ENCODE results near the gene COL8A1.

The COL8A1 gene

DNA sequence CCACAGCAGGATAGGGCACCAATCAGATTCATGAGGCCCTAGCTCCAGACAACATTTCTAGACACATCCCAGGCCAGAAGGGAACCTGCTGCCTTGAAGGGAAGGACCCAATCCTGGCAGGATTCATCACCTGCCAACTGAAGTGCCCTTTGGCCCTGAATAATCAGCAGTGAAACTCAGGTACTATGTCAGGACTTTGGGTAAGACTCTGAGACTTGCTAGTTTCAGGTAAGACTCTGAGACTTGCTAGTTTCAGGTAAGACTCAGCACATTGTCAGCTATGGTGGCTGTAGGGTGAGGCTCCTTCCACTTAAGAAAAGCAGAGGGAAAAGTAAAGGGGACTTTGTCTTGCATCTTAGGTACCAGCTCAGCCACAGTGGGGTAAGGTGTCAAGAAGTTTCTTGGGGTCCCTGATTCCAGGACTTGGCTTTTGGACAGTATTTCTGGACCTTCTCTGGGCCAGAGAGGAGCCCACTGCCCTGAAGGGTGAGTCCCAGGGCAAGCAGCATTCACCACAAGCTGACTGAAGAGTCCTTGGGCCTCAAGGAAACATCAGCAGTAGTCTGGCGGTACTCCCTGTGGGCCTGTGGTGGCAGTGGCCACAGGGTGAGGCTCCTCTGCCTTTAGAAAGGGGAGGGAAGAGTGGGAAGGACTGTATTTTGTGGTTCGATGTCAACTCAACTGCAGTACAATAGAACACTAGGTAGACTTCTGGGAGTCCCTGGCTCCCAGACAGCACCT lies 13.7 kb upstream of the COL8A1 start:
- H3K4me3 ChIP-seq: no peak overlapping the region
- H3K4me1 ChIP-seq: peaks cover 12 to 44% (median 38%) of the 10 kb centered on the region in 10 experiments
- H3K27me3 ChIP-seq: no peaks in the 10 kb centered on the region
- H3K9ac ChIP-seq: no peak overlapping the region
- H3K27ac ChIP-seq: no peak overlapping the region; a peak in 1 of 22 replicates
- TF ChIP-seq Cebpa-rat (IDR thresholded peaks at IDR 0.05): no peak
- no peaks in the 10 kb centered on the region for H3K36me3 ChIP-seq
- H4K20me1 ChIP-seq: no peaks in the 10 kb centered on the region
- H3K9me3 ChIP-seq (replicated peaks in 1 of 11): no peaks in the 10 kb centered on the region
- H3K4me2 ChIP-seq: peak overlapping the region; percentile 3 to 76 (median 56); a peak in 18 of 22 replicates

- Histone ChIP-seq H4K20me1 (no peaks in the 10 kb centered on the region), H3K36me3 (no peaks in the 10 kb centered on the region), H3K4me2 (peak overlapping the region in 10 of 11 experiments; percentile 3 to 76 (median 58); a peak in 17 of 22 replicates), H3K4me3 (no peak overlapping the region), H3K27ac (no peak overlapping the region; a peak in 1 of 22 replicates), H3K4me1 (peaks cover 12 to 44% (median 38%) of the 10 kb centered on the region in 10 experiments), H3K9me3 (replicated peaks in 1 of 11) (no peaks in the 10 kb centered on the region), H3K27me3 (no peaks in the 10 kb centered on the region), H3K9ac (no peak overlapping the region)
- TF ChIP-seq Cebpa-rat (IDR thresholded peaks at IDR 0.05): no peak
Observed at GRCh38 chr3:99625237-99625622, 13.2 kb upstream of the COL8A1 start.

DNA sequence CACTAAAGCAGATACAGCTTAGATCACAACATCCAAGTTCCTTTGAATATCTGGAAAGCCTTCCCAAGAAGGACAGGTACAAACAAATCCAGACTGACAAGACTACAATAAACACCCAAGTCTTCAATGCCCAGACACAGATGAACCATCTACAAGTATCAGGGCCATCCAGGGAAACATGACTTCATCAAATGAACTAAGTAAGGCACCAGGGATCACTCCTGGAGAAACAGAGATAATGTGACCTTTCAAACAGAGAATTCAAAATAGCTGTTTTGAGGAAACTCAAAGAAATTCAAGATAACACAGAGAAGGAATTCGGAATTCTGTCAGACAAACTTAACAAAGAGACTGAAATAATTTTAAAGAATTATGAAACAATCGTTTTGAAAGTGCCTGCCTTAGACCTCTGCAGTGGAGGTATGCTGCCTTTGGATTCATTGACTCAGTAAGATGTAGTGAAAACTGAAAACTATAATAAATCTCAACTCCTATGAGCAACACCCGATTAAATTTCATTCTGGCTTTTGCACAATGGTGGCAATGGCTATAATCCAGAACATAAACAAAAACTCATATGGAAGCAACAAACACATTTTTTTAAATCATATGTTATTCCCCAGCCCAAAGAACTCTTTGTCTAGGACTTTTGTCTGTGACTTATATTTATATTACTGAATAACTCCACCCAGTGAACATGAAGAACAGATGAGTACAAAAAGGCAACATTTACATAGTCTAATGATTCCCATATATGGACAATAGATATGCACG lies 12.6 kb upstream of the COL8A1 start:
- TF ChIP-seq Cebpa-rat (IDR thresholded peaks at IDR 0.05): no peak
- Histone ChIP-seq H4K20me1 (no peaks in the 10 kb centered on the region), H3K4me2 (peak overlapping the region in 9 of 11 experiments; percentile 18 to 76 (median 65); a peak in 15 of 22 replicates), H3K4me1 (peaks cover 12 to 44% (median 38%) of the 10 kb centered on the region in 10 experiments), H3K4me3 (no peak overlapping the region), H3K36me3 (no peaks in the 10 kb centered on the region), H3K27me3 (no peaks in the 10 kb centered on the region), H3K27ac (no peak overlapping the region), H3K9me3 (replicated peaks in 1 of 11) (no peaks in the 10 kb centered on the region), H3K9ac (no peak overlapping the region)

- H3K4me1 ChIP-seq: peaks cover 12 to 44% (median 38%) of the 10 kb centered on the region in 10 experiments
- H3K27me3 ChIP-seq: no peaks in the 10 kb centered on the region
- no peak for TF ChIP-seq Cebpa-rat (IDR thresholded peaks at IDR 0.05)
- H3K4me3 ChIP-seq: no peak overlapping the region
- H4K20me1 ChIP-seq: no peaks in the 10 kb centered on the region
- no peak overlapping the region for H3K9ac ChIP-seq
- H3K9me3 ChIP-seq (replicated peaks in 1 of 11): no peaks in the 10 kb centered on the region
- peak overlapping the region; percentile 15 to 76 (median 62); a peak in 19 of 22 replicates for H3K4me2 ChIP-seq
- no peaks in the 10 kb centered on the region for H3K36me3 ChIP-seq
- no peak overlapping the region for H3K27ac ChIP-seq
Observed at GRCh38 chr3:99626417-99626788, 12.0 kb upstream of the COL8A1 start.

- Histone ChIP-seq H3K27me3 (no peaks in the 10 kb centered on the region), H3K9ac (no peak overlapping the region), H3K4me3 (no peak overlapping the region), H3K4me2 (peak overlapping the region; percentile 15 to 76 (median 62); a peak in 19 of 22 replicates), H4K20me1 (no peaks in the 10 kb centered on the region), H3K4me1 (peaks cover 12 to 44% (median 38%) of the 10 kb centered on the region in 10 experiments), H3K9me3 (replicated peaks in 1 of 11) (no peaks in the 10 kb centered on the region), H3K27ac (no peak overlapping the region), H3K36me3 (no peaks in the 10 kb centered on the region)
- no peak for TF ChIP-seq Cebpa-rat (IDR thresholded peaks at IDR 0.05)
Observed at GRCh38 chr3:99627062-99627826, 11.2 kb upstream of the COL8A1 start.

GRCh38 chr3:99630815-99631214 lies 7.6 kb upstream of the COL8A1 start:
- Histone ChIP-seq H3K9ac (no peak overlapping the region), H3K4me3 (no peak overlapping the region), H3K9me3 (replicated peaks in 1 of 11) (no peaks in the 10 kb centered on the region), H3K27me3 (peaks cover 0 to 14% (median 5%) of the 10 kb centered on the region in 11 experiments; a peak in 14 of 22 replicates), H3K4me2 (no peak overlapping the region), H3K27ac (no peak overlapping the region), H4K20me1 (no peaks in the 10 kb centered on the region), H3K4me1 (peaks cover 12 to 22% (median 18%) of the 10 kb centered on the region in 10 experiments), H3K36me3 (no peaks in the 10 kb centered on the region)
- no peak for TF ChIP-seq Cebpa-rat (IDR thresholded peaks at IDR 0.05)

- no peaks in the 10 kb centered on the region for H4K20me1 ChIP-seq
- no peak overlapping the region for H3K4me3 ChIP-seq
- peaks cover 28 to 46% (median 37%) of the 10 kb centered on the region in 11 experiments for H3K27me3 ChIP-seq
- H3K4me1 ChIP-seq: peaks cover 4 to 21% (median 13%) of the 10 kb centered on the region in 10 experiments
- no peak for TF ChIP-seq Cebpa-rat (IDR thresholded peaks at IDR 0.05)
- H3K4me2 ChIP-seq: no peak overlapping the region
- H3K36me3 ChIP-seq: no peaks in the 10 kb centered on the region
- H3K27ac ChIP-seq: no peak overlapping the region
- no peak overlapping the region for H3K9ac ChIP-seq
- no peaks in the 10 kb centered on the region for H3K9me3 ChIP-seq (replicated peaks in 1 of 11)
Observed at GRCh38 chr3:99633887-99634558, 4.4 kb upstream of the COL8A1 start.

GRCh38 chr3:99634881-99635280 lies 3.5 kb upstream of the COL8A1 start:
- Histone ChIP-seq H3K4me3 (no peak overlapping the region), H3K27me3 (peaks cover 33 to 50% (median 42%) of the 10 kb centered on the region in 11 experiments)
- no peak for TF ChIP-seq Cebpa-rat (IDR thresholded peaks at IDR 0.05)

More at GRCh38 chr3:99634881-99635280, 3.5 kb upstream of the COL8A1 start:
- no peak overlapping the region for H3K9ac ChIP-seq
- H3K9me3 ChIP-seq (replicated peaks in 1 of 11): no peaks in the 10 kb centered on the region
- H4K20me1 ChIP-seq: no peaks in the 10 kb centered on the region
- peaks cover 13 to 29% (median 22%) of the 10 kb centered on the region in 10 experiments for H3K4me1 ChIP-seq
- H3K36me3 ChIP-seq: no peaks in the 10 kb centered on the region
- H3K4me2 ChIP-seq: no peak overlapping the region
- H3K27ac ChIP-seq: no peak overlapping the region

All from BLaER1 treated with 17β-estradiol and CSF1 and Interleukin-3, amounts not matched to agents 10 nM and 100 nM (cell line).